ENCODE measurements around the gene WSCD1. TPM values are rescaled to one million over a fixed set of nuclear protein-coding genes. Genes with fewer than 3 reads are reported as not detected.

WSCD1 gene
- total RNA-seq, 1 donor from 2014 or later: 11.4 TPM

GRCh38 chr17:6043405-6043804 is 26.8 kb upstream of the WSCD1 start:
- intact Hi-C loops (cut with DNase I): no loop called here
- no peaks in the 10 kb centered on the region for H3K36me3 ChIP-seq

GRCh38 chr17:6044261-6044660 is 25.9 kb upstream of the WSCD1 start:
- Histone ChIP-seq H3K9me3 (no peaks in the 10 kb centered on the region), H3K4me1 (no peaks in the 10 kb centered on the region), H3K27ac (no peak overlapping the region), H3K36me3 (no peaks in the 10 kb centered on the region), H3K27me3 (no peaks in the 10 kb centered on the region), H3K4me3 (no peak overlapping the region)
- intact Hi-C loops (cut with DNase I): no loop called here
- DNase-seq (ENCODE audit: low spot score in 2 of 2): no peak
- TF ChIP-seq CTCF (IDR thresholded peaks at IDR 0.05): no peak

More at GRCh38 chr17:6043405-6043804, 26.8 kb upstream of the WSCD1 start:
- H3K9me3 ChIP-seq: no peaks in the 10 kb centered on the region
- no peak overlapping the region for H3K27ac ChIP-seq
- H3K27me3 ChIP-seq: no peaks in the 10 kb centered on the region
- H3K4me1 ChIP-seq: no peaks in the 10 kb centered on the region
- no peak overlapping the region for H3K4me3 ChIP-seq
- DNase-seq (ENCODE audit: low spot score in 2 of 2): no peak
- TF ChIP-seq CTCF (IDR thresholded peaks at IDR 0.05): no peak

GRCh38 chr17:6045621-6046357 is 24.4 kb upstream of the WSCD1 start:
- H3K36me3 ChIP-seq: no peaks in the 10 kb centered on the region
- H3K27ac ChIP-seq: no peak overlapping the region
- no peak overlapping the region for H3K4me3 ChIP-seq
- no peak for DNase-seq (ENCODE audit: low spot score in 2 of 2)
- TF ChIP-seq CTCF (IDR thresholded peaks at IDR 0.05): peak in 1 of 3 experiments; percentile 4
- no peaks in the 10 kb centered on the region for H3K9me3 ChIP-seq
- no peaks in the 10 kb centered on the region for H3K4me1 ChIP-seq
- H3K27me3 ChIP-seq: no peaks in the 10 kb centered on the region
- intact Hi-C loops (cut with DNase I): no loop called here

- no peak for DNase-seq (ENCODE audit: low spot score in 2 of 2)
- no peak overlapping the region for H3K4me3 ChIP-seq
- no peak for TF ChIP-seq CTCF (IDR thresholded peaks at IDR 0.05)
- intact Hi-C loops (cut with DNase I): no loop called here
- no peaks in the 10 kb centered on the region for H3K9me3 ChIP-seq
- no peaks in the 10 kb centered on the region for H3K36me3 ChIP-seq
- no peak overlapping the region for H3K27ac ChIP-seq
- no peaks in the 10 kb centered on the region for H3K4me1 ChIP-seq
- H3K27me3 ChIP-seq: no peaks in the 10 kb centered on the region
Measured at GRCh38 chr17:6046431-6046830, 23.7 kb upstream of the WSCD1 start.

DNA sequence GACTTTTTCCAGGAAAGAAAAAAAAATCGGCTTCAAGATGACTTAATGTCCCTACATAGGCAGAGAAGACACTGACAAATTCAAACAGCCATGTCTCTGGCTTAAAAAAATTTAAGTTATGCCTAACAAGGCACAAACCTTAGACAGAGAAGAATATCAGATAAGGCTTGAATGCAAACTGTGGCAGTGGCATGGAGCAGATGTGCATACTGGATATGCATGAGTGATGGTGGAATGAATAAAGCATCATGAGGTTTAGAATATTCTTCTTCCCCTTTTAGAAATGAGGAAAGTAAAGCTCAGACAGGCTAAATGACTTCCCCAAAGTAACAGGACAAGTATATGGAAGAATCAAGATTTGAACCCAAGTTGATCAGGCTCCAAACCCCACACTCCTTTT is 23.2 kb upstream of the WSCD1 start:
- TF ChIP-seq CTCF (IDR thresholded peaks at IDR 0.05): no peak
- H3K9me3 ChIP-seq: no peaks in the 10 kb centered on the region
- H3K27me3 ChIP-seq: no peaks in the 10 kb centered on the region
- H3K27ac ChIP-seq: no peak overlapping the region
- no peak overlapping the region for H3K4me3 ChIP-seq
- no peaks in the 10 kb centered on the region for H3K4me1 ChIP-seq
- DNase-seq (ENCODE audit: low spot score in 2 of 2): no peak
- intact Hi-C loops (cut with DNase I): no loop called here
- H3K36me3 ChIP-seq: no peaks in the 10 kb centered on the region
